Tibial nerve (tissue), 4 donors: ENCODE data around the gene ACTL10. TPM values are rescaled to one million over a fixed set of nuclear protein-coding genes. Genes with fewer than 3 reads are reported as not detected.

Experiments used
- DNase-seq, 2 donors: peaks; one replicate each; pipeline ENCODE4 v3.0.0-alpha.2; 2019; ENCODE audit warnings: low spot score in 2 of 2
- H3K27ac ChIP-seq, 4 donors: fragments of 200-600 bp; sonication (generic) in 3 of 4; one replicate each; pipeline ENCODE4 v1.5.1; 2017 to 2019; ENCODE audit warnings: mild to moderate bottlenecking in 1 of 4
- H3K27me3 ChIP-seq, 2 donors: fragments of 200-600 bp; sonication (generic) in 1 of 2; one replicate each; pipeline versions ENCODE4 v1.5.1 to v1.6.0; 2017 to 2019
- H3K36me3 ChIP-seq, 3 donors: fragments of 200-600 bp; sonication (generic); one replicate each; pipeline ENCODE4 v1.5.1; 2018 to 2019
- H3K4me1 ChIP-seq, 4 donors: fragments of 200-600 bp; sonication (generic) in 3 of 4; one replicate each; pipeline ENCODE4 v1.5.1; 2017 to 2019
- H3K4me3 ChIP-seq, 4 donors: fragments of 200-600 bp; sonication (generic) in 3 of 4; one replicate each; pipeline ENCODE4 v1.5.1; 2017 to 2019; ENCODE audit warnings: mild to moderate bottlenecking in 1 of 4, moderate library complexity in 1 of 4
- H3K9me3 ChIP-seq, 4 donors: fragments of 200-600 bp; sonication (generic) in 3 of 4; one replicate each; pipeline ENCODE4 v1.5.1; 2017 to 2019
- EP300 ChIP-seq, 2 donors: sonication (generic); formaldehyde crosslinking; IDR thresholded peaks; one replicate each; pipeline ENCODE4 v1.6.1; 2017; ENCODE audit warnings: antibody characterized with exemption in 2 of 2, mild to moderate bottlenecking in 1 of 2
- POLR2A ChIP-seq, 2 donors: fragments of 450-650 bp; IDR thresholded peaks; one replicate each; pipeline ENCODE4 v1.6.1; 2017; ENCODE audit warnings: antibody characterized with exemption in 2 of 2, mild to moderate bottlenecking in 2 of 2, moderate library complexity in 2 of 2
- WGBS, 2 donors: methylation state at CpG; one replicate each; pipeline ENCODE4 v1.1.5; 2018; 5-methylcytosine and 5-hydroxymethylcytosine counted together
- total RNA-seq, 4 donors: library from RNA; depleted of rRNA; stranded (reverse); fragments of >200 nt; gene quantifications; one replicate each; pipeline ENCODE4 v1.1.0, GENCODE V29; 2016
- TF ChIP-seq, protein P1 (sequence below), 5 experiments: fragments of 200-600 bp in 3 of 5; fragments of 450-650 bp in 2 of 5; sonication (generic) in 3 of 5; IDR thresholded peaks; one replicate each; pipeline ENCODE4 v1.5.1; 2016 to 2019; ENCODE audit warnings: antibody characterized with exemption in 5 of 5, mild to moderate bottlenecking in 3 of 5, moderate library complexity in 2 of 5

ACTL10 gene
- total RNA-seq, 4 donors from 2014 or later = 1.1 to 4.3 (median 3.8) TPM

DNA sequence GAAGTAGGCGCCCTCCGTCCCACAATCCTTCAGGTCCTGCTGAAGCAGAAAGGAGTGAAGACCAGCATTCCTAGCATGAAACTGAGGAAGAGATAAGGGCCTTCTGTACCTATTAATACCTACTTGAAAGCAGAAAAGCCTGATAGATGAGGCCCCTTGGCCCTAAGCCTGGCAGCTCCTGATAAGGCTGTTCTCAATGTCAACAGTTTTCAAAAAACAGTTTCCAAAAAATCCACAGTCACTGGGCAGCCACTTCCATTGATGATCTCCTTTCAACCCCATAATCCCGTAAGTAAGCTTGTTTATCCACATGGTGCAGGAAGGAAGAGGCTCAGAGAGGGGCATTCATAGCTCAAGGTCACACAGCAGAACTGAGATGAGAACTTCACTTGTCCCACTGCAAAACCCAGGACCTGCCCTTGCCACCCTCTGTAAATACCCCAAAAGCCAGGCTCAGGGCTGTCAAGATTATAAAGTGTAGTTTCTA lies 22.2 kb downstream of the ACTL10 start:
- TF ChIP-seq POLR2A (IDR thresholded peaks at IDR 0.05) = no peak
- no peak for DNase-seq
- WGBS, 2 donors = 93 to 97% methylated on average over 3 of the region's 3 CpGs
- H3K4me3 ChIP-seq = no peak overlapping the region
- no peak overlapping the region for H3K27ac ChIP-seq
- peaks cover 0 to 39% (median 14%) of the 10 kb centered on the region in 4 donors for H3K4me1 ChIP-seq
- H3K27me3 ChIP-seq = no peaks in the 10 kb centered on the region
- H3K36me3 ChIP-seq = no peaks in the 10 kb centered on the region
- H3K9me3 ChIP-seq = no peaks in the 10 kb centered on the region

DNA sequence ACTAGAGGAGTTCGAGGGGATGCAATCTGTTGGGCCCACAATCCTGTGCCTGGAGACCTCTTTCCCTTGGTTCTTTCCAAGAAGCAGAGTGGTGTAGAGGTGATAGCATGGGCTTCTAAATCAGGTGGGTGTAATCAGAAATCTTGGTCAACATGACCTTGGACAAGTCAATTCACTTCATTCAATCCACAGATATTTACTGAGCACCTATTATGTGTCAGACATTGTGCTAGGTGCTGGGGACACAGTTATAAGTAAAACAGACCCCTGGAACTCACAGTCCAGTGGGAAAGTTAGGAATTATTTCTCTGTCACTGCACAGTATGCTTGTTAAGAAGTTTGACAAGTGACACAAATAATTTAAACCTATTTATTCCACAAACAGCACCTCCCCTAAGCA lies 22.8 kb downstream of the ACTL10 start:
- peak overlapping the region in 2 of 4 donors; percentile 13 to 57 for H3K27ac ChIP-seq

DNA sequence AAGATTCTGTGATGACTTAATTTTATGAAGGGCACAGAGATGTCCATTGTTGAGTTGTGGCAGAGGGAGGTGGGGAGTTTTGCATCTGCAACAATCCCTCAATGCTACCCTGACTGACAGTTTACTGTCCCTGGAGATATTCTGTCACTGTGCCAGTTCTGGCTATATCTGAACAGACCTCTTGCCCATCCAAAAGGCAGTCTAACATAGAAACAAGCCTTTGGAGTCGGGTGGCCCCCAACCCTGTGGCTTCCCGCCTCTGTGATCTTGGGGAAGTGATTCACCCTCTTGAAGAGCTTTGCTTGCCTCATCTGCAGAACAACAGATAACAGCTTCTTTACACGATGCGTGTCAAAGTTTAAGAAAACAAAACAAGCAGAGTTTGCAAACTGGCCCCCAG lies 23.2 kb downstream of the ACTL10 start:
- Histone ChIP-seq H3K9me3 (no peaks in the 10 kb centered on the region), H3K27me3 (no peaks in the 10 kb centered on the region), H3K36me3 (no peaks in the 10 kb centered on the region), H3K27ac (peak overlapping the region in 2 of 4 donors; percentile 13 to 57), H3K4me3 (no peak overlapping the region), H3K4me1 (peaks cover 0 to 42% (median 12%) of the 10 kb centered on the region in 4 donors)
- WGBS, 2 donors = 12 to 23% methylated on average over 4 of the region's 4 CpGs
- DNase-seq = no peak
- no peak for TF ChIP-seq POLR2A (IDR thresholded peaks at IDR 0.05)
- no peak for TF ChIP-seq EP300 (IDR thresholded peaks at IDR 0.05)
- TF ChIP-seq, protein P1, sequence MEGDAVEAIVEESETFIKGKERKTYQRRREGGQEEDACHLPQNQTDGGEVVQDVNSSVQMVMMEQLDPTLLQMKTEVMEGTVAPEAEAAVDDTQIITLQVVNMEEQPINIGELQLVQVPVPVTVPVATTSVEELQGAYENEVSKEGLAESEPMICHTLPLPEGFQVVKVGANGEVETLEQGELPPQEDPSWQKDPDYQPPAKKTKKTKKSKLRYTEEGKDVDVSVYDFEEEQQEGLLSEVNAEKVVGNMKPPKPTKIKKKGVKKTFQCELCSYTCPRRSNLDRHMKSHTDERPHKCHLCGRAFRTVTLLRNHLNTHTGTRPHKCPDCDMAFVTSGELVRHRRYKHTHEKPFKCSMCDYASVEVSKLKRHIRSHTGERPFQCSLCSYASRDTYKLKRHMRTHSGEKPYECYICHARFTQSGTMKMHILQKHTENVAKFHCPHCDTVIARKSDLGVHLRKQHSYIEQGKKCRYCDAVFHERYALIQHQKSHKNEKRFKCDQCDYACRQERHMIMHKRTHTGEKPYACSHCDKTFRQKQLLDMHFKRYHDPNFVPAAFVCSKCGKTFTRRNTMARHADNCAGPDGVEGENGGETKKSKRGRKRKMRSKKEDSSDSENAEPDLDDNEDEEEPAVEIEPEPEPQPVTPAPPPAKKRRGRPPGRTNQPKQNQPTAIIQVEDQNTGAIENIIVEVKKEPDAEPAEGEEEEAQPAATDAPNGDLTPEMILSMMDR (IDR thresholded peaks at IDR 0.05) = no peak

More for the DNA sequence above, 22.8 kb downstream of the ACTL10 start:
- H3K9me3 ChIP-seq = no peaks in the 10 kb centered on the region
- H3K36me3 ChIP-seq = no peaks in the 10 kb centered on the region
- H3K4me3 ChIP-seq = no peak overlapping the region
- DNase-seq = no peak
- 83 to 93% methylated on average over 1 of the region's 1 CpG for WGBS, 2 donors
- peaks cover 0 to 43% (median 14%) of the 10 kb centered on the region in 4 donors for H3K4me1 ChIP-seq
- no peak for TF ChIP-seq POLR2A (IDR thresholded peaks at IDR 0.05)
- no peak for TF ChIP-seq EP300 (IDR thresholded peaks at IDR 0.05)
- TF ChIP-seq, protein P1 (IDR thresholded peaks at IDR 0.05) = no peak
- no peaks in the 10 kb centered on the region for H3K27me3 ChIP-seq

DNA sequence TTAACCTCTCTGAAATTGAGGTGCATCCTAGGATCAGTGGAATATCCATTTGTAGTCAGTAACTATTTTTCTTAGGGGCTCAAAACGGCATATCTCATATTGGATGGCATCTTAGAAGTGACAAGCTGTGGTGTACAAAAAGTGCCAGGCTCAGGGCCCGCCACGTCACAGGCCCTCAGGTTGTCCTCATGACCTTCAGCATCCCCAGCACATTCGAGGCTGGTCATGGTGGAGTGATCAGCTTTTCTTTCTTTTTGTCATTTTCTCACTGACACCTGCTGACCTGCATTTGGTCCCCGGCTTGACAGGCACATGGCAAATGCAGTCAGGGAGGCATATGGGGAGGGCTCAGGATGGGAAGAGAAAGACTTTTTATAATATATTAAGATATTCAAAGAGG lies 26.5 kb downstream of the ACTL10 start:
- Histone ChIP-seq H3K27ac (peak overlapping the region; percentile 38 to 90 (median 66)), H3K27me3 (no peaks in the 10 kb centered on the region), H3K4me3 (no peak overlapping the region), H3K36me3 (no peaks in the 10 kb centered on the region), H3K9me3 (no peaks in the 10 kb centered on the region), H3K4me1 (peaks cover 0 to 25% (median 3%) of the 10 kb centered on the region in 4 donors)
- TF ChIP-seq EP300 (IDR thresholded peaks at IDR 0.05) = no peak
- TF ChIP-seq, protein P1 (IDR thresholded peaks at IDR 0.05) = no peak
- TF ChIP-seq POLR2A (IDR thresholded peaks at IDR 0.05) = no peak
- 62 to 67% methylated on average over 5 of the region's 5 CpGs for WGBS, 2 donors
- DNase-seq = no peak

DNA sequence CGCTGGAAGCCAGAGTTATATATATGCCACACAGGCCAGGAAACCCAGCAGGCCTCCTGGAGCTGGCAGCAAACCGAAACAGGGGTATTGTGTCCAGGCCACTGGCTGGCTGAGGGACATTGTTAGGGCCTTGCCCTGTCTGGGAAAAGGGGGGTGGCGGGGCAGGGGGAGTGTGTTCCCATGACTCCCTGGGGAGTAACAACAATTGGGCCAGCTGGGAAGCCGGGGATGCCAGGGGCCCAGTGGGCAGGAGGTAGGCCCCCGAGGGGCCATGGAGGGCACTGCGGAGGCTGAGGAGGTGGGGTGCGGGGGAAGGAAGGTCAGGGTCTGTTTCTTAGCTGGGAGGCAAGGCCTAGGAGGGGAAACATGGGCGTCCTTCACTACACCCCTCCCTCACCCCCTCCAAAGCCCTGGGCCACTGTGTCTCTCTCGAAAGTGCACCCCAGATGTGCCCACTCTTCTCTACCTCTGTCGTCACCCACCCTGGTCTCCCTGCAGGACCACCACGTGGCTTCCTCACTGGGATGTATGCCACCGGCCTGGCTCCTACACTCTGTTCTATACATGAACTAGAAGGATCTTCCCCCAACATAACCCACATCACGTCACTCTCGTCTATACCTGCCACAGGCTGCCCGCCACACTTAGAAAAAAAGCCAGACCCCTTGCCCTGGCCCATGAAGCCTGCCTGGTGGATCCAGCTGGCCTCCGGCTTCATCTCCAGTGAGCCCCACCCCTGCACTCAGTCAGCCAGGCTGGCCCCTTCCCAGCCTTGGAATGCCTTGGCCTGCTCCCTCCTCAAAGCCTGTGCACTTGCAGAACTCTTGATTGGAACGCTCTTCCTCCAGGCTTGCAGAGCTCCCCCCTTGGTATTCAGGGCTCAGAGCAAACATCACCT lies 27.2 kb downstream of the ACTL10 start:
- Histone ChIP-seq H3K4me1 (peaks cover 0 to 25% (median 3%) of the 10 kb centered on the region in 4 donors), H3K9me3 (no peaks in the 10 kb centered on the region), H3K27ac (peak overlapping the region; percentile 38 to 90 (median 66)), H3K36me3 (no peaks in the 10 kb centered on the region), H3K4me3 (no peak overlapping the region), H3K27me3 (no peaks in the 10 kb centered on the region)
- no peak for DNase-seq
- no peak for TF ChIP-seq EP300 (IDR thresholded peaks at IDR 0.05)
- WGBS, 2 donors = 43 to 49% methylated on average over 17 of the region's 17 CpGs

DNA sequence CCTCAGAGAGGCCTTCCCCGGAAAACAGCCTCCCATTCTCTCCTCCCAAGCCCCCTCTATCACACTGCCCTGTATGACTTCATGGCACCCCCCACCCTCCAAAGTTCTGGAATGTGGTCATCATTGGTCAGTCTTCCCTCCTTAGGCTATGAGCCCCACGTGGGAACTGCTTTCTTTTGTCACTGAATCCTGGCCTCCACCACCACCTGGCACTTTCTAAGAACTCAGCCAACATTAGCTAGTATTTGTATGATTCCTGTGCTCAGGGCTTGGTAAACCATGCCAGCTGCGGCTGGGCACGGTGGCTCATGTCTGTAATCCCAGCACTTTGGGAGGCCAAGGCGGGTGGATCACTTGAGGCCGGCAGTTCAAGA lies 27.9 kb downstream of the ACTL10 start:
- H3K4me1 ChIP-seq = peaks cover 0 to 23% (median 3%) of the 10 kb centered on the region in 4 donors
- no peak for DNase-seq
- no peak overlapping the region for H3K4me3 ChIP-seq
- 72 to 74% methylated on average over 6 of the region's 6 CpGs for WGBS, 2 donors
- TF ChIP-seq POLR2A (IDR thresholded peaks at IDR 0.05) (no peak), EP300 (IDR thresholded peaks at IDR 0.05) (no peak)
- TF ChIP-seq, protein P1 (IDR thresholded peaks at IDR 0.05) = no peak
- peak overlapping the region; percentile 38 to 90 (median 66) for H3K27ac ChIP-seq
- H3K27me3 ChIP-seq = no peaks in the 10 kb centered on the region
- H3K36me3 ChIP-seq = no peaks in the 10 kb centered on the region
- H3K9me3 ChIP-seq = no peaks in the 10 kb centered on the region
